SK-N-SH (cell line): ENCODE measurements around the gene ARPC5. TPM values are rescaled to one million over a fixed set of nuclear protein-coding genes. Genes with fewer than 3 reads are reported as not detected.
A peak's percentile ranks its signal among the peaks of the same experiment; 100 is the strongest.

Source experiments
- CTCF ChIA-PET: fragments of 300-600, 350-600 bp; formaldehyde crosslinking; extraction: SDS; loops from one replicate; lab custom pipeline; 2021; lab: Yijun Ruan, JAX
- POLR2A ChIA-PET: fragments of 350-600 bp; sonication (Branson Sonifier 250); formaldehyde crosslinking; extraction: SDS; loops from one replicate; lab custom pipeline; 2020; ENCODE audit warnings: antibody characterized with exemption, inconsistent platforms; lab: Yijun Ruan, JAX
- DNase-seq: peaks from one replicate; pipeline ENCODE4 v3.0.0; 2012
- H2AFZ ChIP-seq: fragments of 200-600 bp; sonication (generic); 2 replicates; pipeline ENCODE4 v1.8.1; 2016; ENCODE audit warnings: antibody characterized with exemption, mild to moderate bottlenecking, low read depth
- H3F3A ChIP-seq: fragments of 200-600 bp; sonication (generic); replicated peaks from 2 replicates; pipeline ENCODE3; 2016; ENCODE audit warnings: antibody characterized with exemption, mild to moderate bottlenecking; ENCODE audit not compliant: insufficient read depth
- H3K27ac ChIP-seq, 2 experiments: fragments of 200-500 bp in 1 of 2; fragments of 200-600 bp in 1 of 2; sonication (Bioruptor generic) in 1 of 2; sonication (generic), shearing (Covaris generic) in 1 of 2; 2 replicates each; pipeline versions ENCODE4 v1.5.1 to v1.6.1; 2014 to 2016; ENCODE audit warnings: low read depth in 2 of 2, inconsistent platforms in 1 of 2, low read length in 1 of 2, mild to moderate bottlenecking in 1 of 2, mixed read lengths in 1 of 2
- H3K27me3 ChIP-seq: fragments of 200-600 bp; sonication (generic), shearing (Covaris generic); 2 replicates; pipeline ENCODE4 v1.6.1; 2016; ENCODE audit warnings: mixed run types; ENCODE audit not compliant: insufficient read depth
- H3K36me3 ChIP-seq, 2 experiments: fragments of 200-500 bp in 1 of 2; fragments of 200-600 bp in 1 of 2; sonication (Bioruptor generic) in 1 of 2; sonication (generic) in 1 of 2; replicated peaks in 1 of 2; 2 replicates each; pipeline versions ENCODE3 to v1.5.1; 2014 to 2016; ENCODE audit warnings: low read length in 1 of 2, mild to moderate bottlenecking in 1 of 2; ENCODE audit not compliant: insufficient read depth in 2 of 2, control insufficient read depth in 1 of 2
- H3K4me1 ChIP-seq, 2 experiments: fragments of 200-500 bp in 1 of 2; fragments of 200-600 bp in 1 of 2; sonication (Bioruptor generic) in 1 of 2; sonication (generic), shearing (Covaris generic) in 1 of 2; 2 replicates each; pipeline versions ENCODE4 v1.5.1 to v1.6.1; 2014 to 2016; ENCODE audit warnings: low read depth in 1 of 2, low read length in 1 of 2, mixed run types in 1 of 2; ENCODE audit not compliant: insufficient read depth in 2 of 2, control insufficient read depth in 1 of 2
- H3K4me2 ChIP-seq: fragments of 200-600 bp; sonication (generic), shearing (Covaris generic); 2 replicates; pipeline ENCODE4 v1.6.1; 2017; ENCODE audit warnings: mixed run types
- H3K4me3 ChIP-seq, 2 experiments: fragments of 200-500 bp in 1 of 2; fragments of 200-600 bp in 1 of 2; sonication (Bioruptor generic) in 1 of 2; sonication (generic), shearing (Covaris generic) in 1 of 2; 2 replicates each; pipeline versions ENCODE4 v1.5.1 to v1.8.1; 2014 to 2016; ENCODE audit warnings: low read depth in 2 of 2, inconsistent platforms in 1 of 2, low read length in 1 of 2, mild to moderate bottlenecking in 1 of 2, mixed read lengths in 1 of 2, moderate library complexity in 1 of 2
- H3K79me2 ChIP-seq: fragments of 200-600 bp; sonication (generic); 2 replicates; pipeline ENCODE4 v1.8.1; 2017; ENCODE audit warnings: mild to moderate bottlenecking; ENCODE audit not compliant: insufficient read depth
- H3K9ac ChIP-seq: fragments of 200-600 bp; sonication (generic); 2 replicates; pipeline ENCODE4 v1.6.1; 2017; ENCODE audit warnings: mixed run types
- H3K9me2 ChIP-seq: fragments of 200-600 bp; sonication (generic); 2 replicates; pipeline ENCODE4 v1.6.1; 2017; ENCODE audit warnings: mixed run types
- H3K9me3 ChIP-seq: fragments of 200-600 bp; sonication (generic); 2 replicates; pipeline ENCODE4 v1.6.1; 2017; ENCODE audit warnings: mixed run types, mild to moderate bottlenecking, moderate library complexity
- H4K20me1 ChIP-seq: fragments of 200-600 bp; sonication (generic); 2 replicates; pipeline ENCODE4 v1.6.1; 2017; ENCODE audit warnings: mild to moderate bottlenecking, mixed run types; ENCODE audit not compliant: insufficient read depth
- ELF1 ChIP-seq: IDR thresholded peaks from 2 replicates; pipeline ENCODE4 v1.4.0; 2012
- EP300 ChIP-seq, 2 experiments: IDR thresholded peaks; 2 replicates each; pipeline versions ENCODE4 v1.4.0 to v1.6.1; 2012; ENCODE audit warnings: borderline replicate concordance in 1 of 2, low read depth in 1 of 2, low read length in 1 of 2
- FOSL2 ChIP-seq: IDR thresholded peaks from 2 replicates; pipeline ENCODE4 v1.4.0; 2012; ENCODE audit warnings: low read depth, mild to moderate bottlenecking, moderate library complexity, borderline replicate concordance
- FOXJ3 ChIP-seq: sonication (generic); formaldehyde crosslinking; IDR thresholded peaks from 2 replicates; pipeline ENCODE4 v1.5.1; 2020; ENCODE audit warnings: mild to moderate bottlenecking, missing genetic modification reagents
- MEF2A ChIP-seq: IDR thresholded peaks from 2 replicates; pipeline ENCODE4 v1.4.0; 2012; ENCODE audit warnings: low read depth, borderline replicate concordance
- MXI1 ChIP-seq: IDR thresholded peaks from 2 replicates; pipeline ENCODE4 v1.6.1; 2012; ENCODE audit warnings: mild to moderate bottlenecking, low read depth, low read length, improper control_type of control experiment
- RAD21 ChIP-seq: IDR thresholded peaks from 2 replicates; pipeline ENCODE4 v1.6.1; 2012; ENCODE audit warnings: mild to moderate bottlenecking, low read length
- TEAD4 ChIP-seq: IDR thresholded peaks from 2 replicates; pipeline ENCODE4 v1.4.0; 2012; ENCODE audit warnings: mild to moderate bottlenecking, borderline replicate concordance; ENCODE audit not compliant: insufficient read depth
- YY1 ChIP-seq: IDR thresholded peaks from 2 replicates; pipeline ENCODE4 v1.4.0; 2012; ENCODE audit warnings: low read depth, mild to moderate bottlenecking
- WGBS: methylation state at CpG from one replicate; pipeline ENCODE4 v1.1.6; 2017; ENCODE audit warnings: low lambda C conversion rate; 5-methylcytosine and 5-hydroxymethylcytosine counted together
- polyA plus RNA-seq, 3 experiments: library from polyadenylated mRNA; depleted of rRNA; stranded (reverse); fragments of >200 nt; gene quantifications; 2 replicates each; pipeline ENCODE4 v1.2.3, GENCODE V29; 2012
- TF ChIP-seq, protein P1 (sequence below): fragments of 150-350 bp; IDR thresholded peaks from 2 replicates; pipeline ENCODE4 v1.6.1; 2017; ENCODE audit warnings: antibody characterized with exemption, low read length, low read depth, borderline replicate concordance
- TF ChIP-seq, protein P2 (sequence below): IDR thresholded peaks from 2 replicates; pipeline ENCODE4 v1.4.0; 2012; ENCODE audit warnings: low read depth
- TF ChIP-seq, protein P3 (sequence below): IDR thresholded peaks from 2 replicates; pipeline ENCODE4; 2012

ARPC5 gene
- polyA plus RNA-seq, 1 of the 3 experiments (the other 2 are of a cell fraction): 66.8 TPM

DNA sequence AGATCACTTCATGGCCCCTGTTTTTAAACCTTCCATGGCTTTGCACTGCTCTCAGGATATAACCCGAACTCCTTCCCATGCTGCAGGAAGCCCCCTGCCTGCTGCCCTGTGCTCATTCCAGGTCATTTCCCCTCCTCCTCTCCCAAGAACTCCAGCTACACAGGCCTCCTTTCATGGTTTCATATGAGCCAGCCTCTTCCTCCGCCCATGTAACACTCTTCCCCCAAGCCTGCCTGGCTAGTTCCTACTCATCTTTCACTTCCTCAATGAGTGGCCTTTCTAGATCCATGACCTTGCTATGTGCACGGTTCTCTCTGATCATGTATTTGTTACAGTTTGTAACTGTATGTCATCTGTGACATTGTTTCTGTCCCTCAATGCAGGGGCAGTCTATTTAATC, 42.2 kb downstream of the ARPC5 start:
- no peak for TF ChIP-seq FOXJ3 (CRISPR knock-in tag)
- no peaks in the 10 kb centered on the region for H3K36me3 ChIP-seq
- H3K9ac ChIP-seq: no peak overlapping the region
- DNase-seq: no peak
- WGBS: 93% methylated on average over 3 of the region's 3 CpGs
- no peaks in the 10 kb centered on the region for H3K9me2 ChIP-seq
- H4K20me1 ChIP-seq: no peaks in the 10 kb centered on the region
- peaks cover 0 to 6% of the 10 kb centered on the region in 2 experiments; a peak in 1 of 4 replicates for H3K4me1 ChIP-seq
- no peaks in the 10 kb centered on the region for H3K9me3 ChIP-seq
- no peaks in the 10 kb centered on the region for H3F3A ChIP-seq
- ChIA-PET CTCF (interaction anchor here (1.5 kb wide), 1 partner anchor 16 kb away, joined by 4 read pairs; no protein-coding TSS in a partner anchor), POLR2A (no interaction called here)
- H3K79me2 ChIP-seq: no peaks in the 10 kb centered on the region
- peak overlapping the region in 1 of 2 experiments; percentile 2; a peak in 1 of 4 replicates for H3K27ac ChIP-seq
- no peak overlapping the region for H3K4me2 ChIP-seq
- no peaks in the 10 kb centered on the region for H3K27me3 ChIP-seq
- no peak overlapping the region for H3K4me3 ChIP-seq
- H2AFZ ChIP-seq: no peak overlapping the region

DNA sequence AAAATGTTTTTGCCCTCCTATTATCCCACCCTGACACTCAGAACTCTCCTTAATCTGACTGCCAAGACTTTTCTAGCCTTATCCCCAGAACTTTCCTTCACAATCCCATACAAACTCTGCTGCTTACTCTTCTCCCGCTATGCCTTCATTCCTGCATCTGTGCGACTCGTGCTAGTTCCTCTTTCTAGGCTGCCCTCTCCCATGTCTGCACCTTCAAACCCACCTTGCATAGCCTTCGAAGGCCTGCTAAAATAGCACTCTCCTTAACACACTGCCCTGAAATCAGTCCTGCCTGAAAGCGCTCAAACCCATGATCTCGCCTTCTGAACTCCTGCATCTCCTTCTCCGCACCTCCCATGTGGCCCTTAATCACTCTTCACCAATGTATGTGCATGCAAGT, 42.9 kb downstream of the ARPC5 start:
- H3K4me3 ChIP-seq: no peak overlapping the region
- H4K20me1 ChIP-seq: no peaks in the 10 kb centered on the region
- H3K9me2 ChIP-seq: no peaks in the 10 kb centered on the region
- H3K36me3 ChIP-seq: no peaks in the 10 kb centered on the region
- no peak overlapping the region for H3K27ac ChIP-seq
- DNase-seq: no peak
- peaks cover 0 to under 1% of the 10 kb centered on the region in 2 experiments; a peak in 1 of 4 replicates for H3K4me1 ChIP-seq
- TF ChIP-seq, protein P1, sequence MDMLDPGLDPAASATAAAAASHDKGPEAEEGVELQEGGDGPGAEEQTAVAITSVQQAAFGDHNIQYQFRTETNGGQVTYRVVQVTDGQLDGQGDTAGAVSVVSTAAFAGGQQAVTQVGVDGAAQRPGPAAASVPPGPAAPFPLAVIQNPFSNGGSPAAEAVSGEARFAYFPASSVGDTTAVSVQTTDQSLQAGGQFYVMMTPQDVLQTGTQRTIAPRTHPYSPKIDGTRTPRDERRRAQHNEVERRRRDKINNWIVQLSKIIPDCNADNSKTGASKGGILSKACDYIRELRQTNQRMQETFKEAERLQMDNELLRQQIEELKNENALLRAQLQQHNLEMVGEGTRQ: no peak
- TF ChIP-seq, protein P2, sequence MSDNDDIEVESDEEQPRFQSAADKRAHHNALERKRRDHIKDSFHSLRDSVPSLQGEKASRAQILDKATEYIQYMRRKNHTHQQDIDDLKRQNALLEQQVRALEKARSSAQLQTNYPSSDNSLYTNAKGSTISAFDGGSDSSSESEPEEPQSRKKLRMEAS: no peak
- no peak for TF ChIP-seq RAD21
- TF ChIP-seq MEF2A: no peak
- TF ChIP-seq ELF1: no peak
- TF ChIP-seq YY1: no peak
- TF ChIP-seq, protein P3, sequence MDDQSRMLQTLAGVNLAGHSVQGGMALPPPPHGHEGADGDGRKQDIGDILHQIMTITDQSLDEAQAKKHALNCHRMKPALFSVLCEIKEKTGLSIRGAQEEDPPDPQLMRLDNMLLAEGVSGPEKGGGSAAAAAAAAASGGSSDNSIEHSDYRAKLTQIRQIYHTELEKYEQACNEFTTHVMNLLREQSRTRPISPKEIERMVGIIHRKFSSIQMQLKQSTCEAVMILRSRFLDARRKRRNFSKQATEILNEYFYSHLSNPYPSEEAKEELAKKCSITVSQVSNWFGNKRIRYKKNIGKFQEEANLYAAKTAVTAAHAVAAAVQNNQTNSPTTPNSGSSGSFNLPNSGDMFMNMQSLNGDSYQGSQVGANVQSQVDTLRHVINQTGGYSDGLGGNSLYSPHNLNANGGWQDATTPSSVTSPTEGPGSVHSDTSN: no peak
- no peak for TF ChIP-seq FOSL2
- TF ChIP-seq EP300 (IDR thresholded peaks at IDR 0.05; ENCODE audit: borderline replicate concordance in 1 of 2, low read depth in 1 of 2, low read length in 1 of 2): no peak
- TF ChIP-seq MXI1: no peak
- no peak for TF ChIP-seq TEAD4
- no peaks in the 10 kb centered on the region for H3K27me3 ChIP-seq
- ChIA-PET POLR2A (no interaction called here), CTCF (no interaction called here)
- no peak overlapping the region for H3K9ac ChIP-seq
- WGBS: 87% methylated on average over 7 of the region's 7 CpGs
- H3K4me2 ChIP-seq: no peak overlapping the region
- no peaks in the 10 kb centered on the region for H3K79me2 ChIP-seq
- H3F3A ChIP-seq: no peaks in the 10 kb centered on the region
- H3K9me3 ChIP-seq: no peaks in the 10 kb centered on the region
- no peak overlapping the region for H2AFZ ChIP-seq
